Glutamatergic neuron (in vitro differentiated cells): ENCODE data around the gene RCC1. TPM values are rescaled to one million over a fixed set of nuclear protein-coding genes. Genes with fewer than 3 reads are reported as not detected.

ENCODE experiments used
- DNase-seq: peaks from one replicate; pipeline ENCODE4 v3.0.0; 2022
- H3K27ac Mint-ChIP-seq: one replicate; pipeline ENCODE4 v1.8.0; 2020; ENCODE audit warnings: mild to moderate bottlenecking, mixed read lengths, inconsistent platforms; ENCODE audit not compliant: unreplicated experiment
- H3K27me3 Mint-ChIP-seq: one replicate; pipeline ENCODE4 v1.8.0; 2020; ENCODE audit warnings: mild to moderate bottlenecking, moderate library complexity, mixed read lengths, inconsistent platforms; ENCODE audit not compliant: unreplicated experiment
- H3K36me3 Mint-ChIP-seq: one replicate; pipeline ENCODE4 v1.8.0; 2020; ENCODE audit warnings: mild to moderate bottlenecking, mixed read lengths, inconsistent platforms; ENCODE audit not compliant: unreplicated experiment
- H3K4me1 Mint-ChIP-seq: one replicate; pipeline ENCODE4 v1.8.0; 2020; ENCODE audit warnings: mild to moderate bottlenecking, low read depth, mixed read lengths, inconsistent platforms; ENCODE audit not compliant: unreplicated experiment
- H3K4me3 Mint-ChIP-seq: one replicate; pipeline ENCODE4 v1.8.0; 2020; ENCODE audit warnings: mild to moderate bottlenecking, mixed read lengths, inconsistent platforms; ENCODE audit not compliant: unreplicated experiment
- H3K9me3 Mint-ChIP-seq: one replicate; pipeline ENCODE4 v1.8.0; 2020; ENCODE audit warnings: mild to moderate bottlenecking, moderate library complexity, mixed read lengths, inconsistent platforms; ENCODE audit not compliant: unreplicated experiment
- CTCF ChIP-seq: fragments of 200-600 bp; sonication (generic); IDR thresholded peaks from one replicate; pipeline ENCODE4 v1.5.0; 2021; ENCODE audit not compliant: partially characterized antibody, unreplicated experiment
- total RNA-seq: library from RNA; stranded (reverse); fragmentation: NEBNext Ultra II Directional; extraction: Animal tissue kit (Norgen Biotek cat#: 25700); gene quantifications from one replicate; pipeline ENCODE4 v1.2.1, GENCODE V29; 2021; ENCODE audit not compliant: unreplicated experiment

RCC1 gene
- total RNA-seq, 1 donor from 2014 or later, result 12.3 TPM

GRCh38 chr1:28545246-28545628, 39.4 kb downstream of the RCC1 start:
- no peak overlapping the region for H3K4me3 Mint-ChIP-seq

GRCh38 chr1:28548318-28548717, 42.5 kb downstream of the RCC1 start:
- Mint-ChIP-seq H3K27me3 (no peaks in the 10 kb centered on the region), H3K27ac (no peak overlapping the region), H3K9me3 (no peaks in the 10 kb centered on the region), H3K4me3 (no peak overlapping the region), H3K4me1 (no peaks in the 10 kb centered on the region), H3K36me3 (no peaks in the 10 kb centered on the region)
- TF ChIP-seq CTCF, result no peak
- DNase-seq, result no peak

More at GRCh38 chr1:28545246-28545628, 39.4 kb downstream of the RCC1 start:
- no peaks in the 10 kb centered on the region for H3K36me3 Mint-ChIP-seq
- DNase-seq, result no peak
- no peak overlapping the region for H3K27ac Mint-ChIP-seq
- H3K4me1 Mint-ChIP-seq, result no peaks in the 10 kb centered on the region
- H3K9me3 Mint-ChIP-seq, result no peaks in the 10 kb centered on the region
- no peaks in the 10 kb centered on the region for H3K27me3 Mint-ChIP-seq
- no peak for TF ChIP-seq CTCF

GRCh38 chr1:28551381-28551780, 45.5 kb downstream of the RCC1 start:
- no peaks in the 10 kb centered on the region for H3K4me1 Mint-ChIP-seq
- no peaks in the 10 kb centered on the region for H3K27me3 Mint-ChIP-seq
- H3K4me3 Mint-ChIP-seq, result no peak overlapping the region

GRCh38 chr1:28552758-28553663, 47.2 kb downstream of the RCC1 start, which contains the start of gene TRNAU1AP:
Gene TRNAU1AP (plus strand): TSS chr1:28553085. CDS start chr1:28553111, 26 bp downstream.
- DNase-seq, result peak; percentile 97
- Mint-ChIP-seq H3K4me1 (no peaks in the 10 kb centered on the region), H3K27ac (peak within 1 kb of the TSS; percentile 95), H3K9me3 (no peaks in the 10 kb centered on the region), H3K36me3 (no peaks in the 10 kb centered on the region), H3K27me3 (no peaks in the 10 kb centered on the region), H3K4me3 (peak within 1 kb of the TSS; percentile 98)
- TF ChIP-seq CTCF, result no peak

More at GRCh38 chr1:28551381-28551780, 45.5 kb downstream of the RCC1 start:
- TF ChIP-seq CTCF, result no peak
- Mint-ChIP-seq H3K27ac (no peak overlapping the region), H3K9me3 (no peaks in the 10 kb centered on the region), H3K36me3 (no peaks in the 10 kb centered on the region)
- DNase-seq, result no peak

- no peak for TF ChIP-seq CTCF
- Mint-ChIP-seq H3K27ac (no peak overlapping the region), H3K4me1 (no peaks in the 10 kb centered on the region), H3K27me3 (no peaks in the 10 kb centered on the region), H3K9me3 (no peaks in the 10 kb centered on the region), H3K36me3 (no peaks in the 10 kb centered on the region), H3K4me3 (no peak overlapping the region)
- DNase-seq, result no peak
Measured at GRCh38 chr1:28560886-28561285, 55.0 kb downstream of the RCC1 start.
